Spleen (tissue), 11 donors: ENCODE data around the gene ZNF222. TPM values are rescaled to one million over a fixed set of nuclear protein-coding genes. Genes with fewer than 3 reads are reported as not detected.

ENCODE experiments used
- DNase-seq: peaks from one replicate; pipeline ENCODE4 v3.0.0-alpha.2; 2020
- H3K27ac ChIP-seq, 8 donors: fragments of 200-600 bp; sonication (generic) in 7 of 8; 1 replicate in 4 of 8; 2 replicates in 4 of 8; pipeline versions ENCODE4 v1.5.0 to v1.8.0; 2016 to 2021; ENCODE audit warnings: inconsistent platforms in 4 of 8, mild to moderate bottlenecking in 4 of 8, moderate library complexity in 1 of 8
- H3K27me3 ChIP-seq, 7 donors: fragments of 200-600 bp; sonication (generic) in 6 of 7; replicated peaks in 1 of 7; 1 replicate in 4 of 7; 2 replicates in 3 of 7; pipeline versions ENCODE4 v1.5.0 to v1.8.0; 2016 to 2021; ENCODE audit warnings: inconsistent platforms in 3 of 7, mild to moderate bottlenecking in 1 of 7
- H3K36me3 ChIP-seq, 6 donors: fragments of 200-600 bp; sonication (generic) in 5 of 6; 1 replicate in 4 of 6; 2 replicates in 2 of 6; pipeline versions ENCODE4 v1.5.0 to v1.8.0; 2016 to 2021; ENCODE audit warnings: inconsistent platforms in 2 of 6
- H3K4me1 ChIP-seq, 6 donors: fragments of 200-600 bp; sonication (generic) in 5 of 6; 1 replicate in 3 of 6; 2 replicates in 3 of 6; pipeline versions ENCODE4 v1.5.0 to v1.8.0; 2016 to 2021; ENCODE audit warnings: inconsistent platforms in 3 of 6
- H3K4me3 ChIP-seq, 8 donors: fragments of 200-600 bp; sonication (generic) in 7 of 8; 1 replicate in 4 of 8; 2 replicates in 4 of 8; pipeline versions ENCODE4 v1.5.0 to v1.8.0; 2016 to 2021; ENCODE audit warnings: inconsistent platforms in 4 of 8, mild to moderate bottlenecking in 4 of 8, moderate library complexity in 2 of 8
- H3K9me3 ChIP-seq, 8 donors: fragments of 200-600 bp; sonication (generic) in 7 of 8; 1 replicate in 4 of 8; 2 replicates in 4 of 8; pipeline versions ENCODE4 v1.5.0 to v1.8.0; 2016 to 2021; ENCODE audit warnings: inconsistent platforms in 4 of 8
- CTCF ChIP-seq, 11 experiments: fragments of 200-600 bp in 7 of 11; fragments of 450-650 bp in 4 of 11; sonication (generic) in 4 of 11; IDR thresholded peaks in 8 of 11; conservative IDR thresholded peaks in 3 of 11; 1 replicate in 7 of 11; 2 replicates in 4 of 11; pipeline versions ENCODE4 v1.4.0 to v1.8.0; 2016 to 2021; ENCODE audit warnings: antibody characterized with exemption in 11 of 11, inconsistent platforms in 4 of 11, mild to moderate bottlenecking in 1 of 11
- POLR2A ChIP-seq, 3 donors: fragments of 450-650 bp; IDR thresholded peaks; one replicate each; pipeline ENCODE4 v1.5.1; 2017; ENCODE audit warnings: antibody characterized with exemption in 3 of 3, mild to moderate bottlenecking in 1 of 3
- POLR2AphosphoS5 ChIP-seq, 3 donors: sonication (generic); formaldehyde crosslinking; IDR thresholded peaks; one replicate each; pipeline ENCODE4 v1.5.1; 2017; ENCODE audit warnings: antibody characterized with exemption in 3 of 3
- WGBS, 5 donors: extraction: QIAGEN DNeasy Blood & Tissue Kit in 3 of 5; methylation state at CpG; one replicate each; pipeline versions ENCODE4 v1.1.5 to v1.1.7; 2013 to 2018; 5-methylcytosine and 5-hydroxymethylcytosine counted together
- intact Hi-C: fragments of 100-400 bp; cut with DNase I; formaldehyde crosslinking; loops from one replicate; pipeline ENCODE4 v1.15.0; 2023; ENCODE audit warnings: low total_unique reads
- polyA plus RNA-seq, 3 donors: library from polyadenylated mRNA; stranded (reverse); fragments of 200-250 nt; gene quantifications; one replicate each; pipeline ENCODE4 v1.2.1, GENCODE V29; 2013
- total RNA-seq, 7 donors: library from RNA; depleted of rRNA in 3 of 7; stranded (reverse); fragments of >200 nt in 3 of 7; fragmentation: NEBNext Ultra II Directional in 4 of 7; extraction: Animal tissue kit (Norgen Biotek cat#: 25700) in 4 of 7; gene quantifications; one replicate each; pipeline versions ENCODE4 v1.1.0 to v1.2.1, GENCODE V29; 2016 to 2021
- donor health status: healthy with polysubstance abuse.
- donor health status: DM: no; HTN: no; CAD: no; lungs with moderate emphysema.
- donor health status: DM: no; HTN: no; CAD: no.
- donor health status: Bipolar disorder and iron deficiency.
- donor health status: healthy.
- donor health status: DM: no; HTN: no; CAD: no.
- donor health status: DM: yes; HTN: yes; CAD: no.

Gene ZNF222
- total and polyA plus RNA-seq, 10 donors = 3.4 to 12.5 (median 5.3) TPM

DNA sequence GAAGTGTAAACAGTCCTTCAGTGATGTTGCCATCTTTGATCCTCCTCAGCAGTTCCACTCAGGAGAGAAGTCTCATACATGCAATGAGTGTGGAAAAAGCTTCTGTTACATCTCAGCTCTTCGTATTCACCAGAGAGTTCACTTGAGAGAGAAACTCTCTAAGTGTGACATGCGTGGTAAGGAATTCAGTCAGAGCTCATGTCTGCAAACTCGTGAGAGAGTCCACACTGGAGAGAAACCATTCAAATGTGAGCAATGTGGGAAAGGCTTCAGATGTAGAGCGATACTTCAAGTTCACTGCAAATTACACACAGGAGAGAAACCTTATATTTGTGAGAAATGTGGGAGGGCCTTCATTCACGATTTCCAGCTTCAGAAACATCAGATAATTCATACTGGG is 14.7 kb upstream of the ZNF222 start:
- Histone ChIP-seq H3K9me3 (peaks cover 22 to 100% (median 100%) of the 10 kb centered on the region in 8 donors), H3K27ac (no peak overlapping the region), H3K36me3 (peaks cover 34 to 81% (median 64%) of the 10 kb centered on the region in 6 donors), H3K4me1 (peaks cover 0 to 10% (median 0%) of the 10 kb centered on the region in 6 donors), H3K27me3 (no peaks in the 10 kb centered on the region), H3K4me3 (peak overlapping the region in 1 of 8 donors; percentile 21)
- intact Hi-C loops = no loop called here
- TF ChIP-seq CTCF (IDR thresholded peaks at IDR 0.05 in 8 of 11, conservative IDR thresholded peaks at IDR 0.05 in 3 of 11) (no peak), POLR2AphosphoS5 (IDR thresholded peaks at IDR 0.05) (no peak), POLR2A (IDR thresholded peaks at IDR 0.05) (no peak)
- WGBS, 5 donors = 95 to 99% (median 95%) methylated on average over 5 of the region's 5 CpGs
- DNase-seq = no peak

DNA sequence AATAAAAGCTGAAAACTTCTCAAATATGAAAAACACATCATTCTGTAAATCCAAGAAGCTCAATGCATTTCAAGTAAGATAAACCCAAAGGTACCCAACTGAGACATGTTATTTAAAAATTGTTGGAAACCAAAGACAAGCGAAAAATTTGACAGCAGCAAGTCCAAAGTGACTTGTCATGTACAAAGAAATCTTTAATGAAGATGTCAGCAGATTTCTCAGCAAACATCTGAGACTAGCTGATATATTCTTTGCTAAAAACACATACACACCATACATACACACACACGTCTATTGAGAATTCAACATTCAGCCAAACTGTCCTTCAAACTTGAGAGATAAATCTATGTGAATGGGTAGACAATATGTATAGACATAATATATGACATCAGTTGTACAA is 5.7 kb upstream of the ZNF222 start:
- no peaks in the 10 kb centered on the region for H3K36me3 ChIP-seq
- TF ChIP-seq POLR2A (IDR thresholded peaks at IDR 0.05) (no peak), POLR2AphosphoS5 (IDR thresholded peaks at IDR 0.05) (no peak), CTCF (IDR thresholded peaks at IDR 0.05 in 8 of 11, conservative IDR thresholded peaks at IDR 0.05 in 3 of 11) (no peak)
- WGBS, 5 donors = 42 to 60% (median 52%) methylated on average over 2 of the region's 2 CpGs
- peaks cover 0 to under 1% (median under 1%) of the 10 kb centered on the region in 6 donors for H3K4me1 ChIP-seq
- intact Hi-C loops = no loop called here
- H3K4me3 ChIP-seq = no peak overlapping the region
- no peak overlapping the region for H3K27ac ChIP-seq
- peaks cover 0 to 73% (median 53%) of the 10 kb centered on the region in 8 donors for H3K9me3 ChIP-seq
- H3K27me3 ChIP-seq = no peaks in the 10 kb centered on the region
- no peak for DNase-seq

- no peak for DNase-seq
- no peaks in the 10 kb centered on the region for H3K36me3 ChIP-seq
- peaks cover 0 to 56% (median 36%) of the 10 kb centered on the region in 8 donors for H3K9me3 ChIP-seq
- no peak overlapping the region for H3K4me3 ChIP-seq
- H3K4me1 ChIP-seq = peaks cover 0 to 15% (median 13%) of the 10 kb centered on the region in 6 donors
- intact Hi-C loops = no loop called here
- no peak overlapping the region for H3K27ac ChIP-seq
- no peak for TF ChIP-seq POLR2A (IDR thresholded peaks at IDR 0.05)
- no peak for TF ChIP-seq CTCF (IDR thresholded peaks at IDR 0.05 in 8 of 11, conservative IDR thresholded peaks at IDR 0.05 in 3 of 11)
- TF ChIP-seq POLR2AphosphoS5 (IDR thresholded peaks at IDR 0.05) = no peak
- H3K27me3 ChIP-seq = no peaks in the 10 kb centered on the region
Measured at GRCh38 chr19:44021221-44021620, 4.0 kb upstream of the ZNF222 start.

DNA sequence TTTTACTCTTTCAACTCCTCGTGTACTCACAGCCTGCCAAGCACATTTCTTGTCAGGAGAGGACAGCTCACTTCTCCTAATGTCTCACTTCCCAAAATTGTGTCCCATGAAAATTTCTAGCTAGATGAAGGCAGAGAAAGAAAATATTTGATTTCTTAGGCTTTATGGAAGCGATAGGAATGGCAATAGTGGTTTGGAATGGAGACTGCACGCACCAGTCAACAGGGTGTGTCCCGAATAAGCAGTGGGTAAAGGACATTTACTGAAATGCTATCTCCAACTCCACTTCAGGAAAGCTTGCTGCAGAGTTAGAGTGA is 321 bp upstream of the ZNF222 start:
- peak overlapping the region in 7 of 8 donors; percentile 51 to 87 (median 74) for H3K27ac ChIP-seq
- H3K36me3 ChIP-seq = peaks cover 9 to 36% (median 32%) of the 10 kb centered on the region in 6 donors
- intact Hi-C loops = no loop called here
- H3K9me3 ChIP-seq = peaks cover 10 to 56% (median 39%) of the 10 kb centered on the region in 8 donors
- TF ChIP-seq CTCF (IDR thresholded peaks at IDR 0.05 in 8 of 11, conservative IDR thresholded peaks at IDR 0.05 in 3 of 11) (no peak), POLR2A (IDR thresholded peaks at IDR 0.05) (no peak), POLR2AphosphoS5 (IDR thresholded peaks at IDR 0.05) (no peak)
- no peak for DNase-seq
- H3K27me3 ChIP-seq = no peaks in the 10 kb centered on the region
- WGBS, 5 donors = 44 to 50% (median 47%) methylated on average over 4 of the region's 4 CpGs
- peak overlapping the region; percentile 47 to 89 (median 70) for H3K4me3 ChIP-seq
- H3K4me1 ChIP-seq = peaks cover 0 to 20% (median 16%) of the 10 kb centered on the region in 6 donors
